HepG2 (cell line): ENCODE results near the gene CAB39. TPM values are rescaled to one million over a fixed set of nuclear protein-coding genes. Genes with fewer than 3 reads are reported as not detected.

Experiments used
- AHDC1 ChIP-seq: sonication (generic); formaldehyde crosslinking; IDR thresholded peaks from 2 replicates; pipeline ENCODE4 v1.5.1; 2020; ENCODE audit warnings: mild to moderate bottlenecking, missing genetic modification reagents, borderline replicate concordance
- CHD4 ChIP-seq: fragments of 200-600 bp; sonication (generic); IDR thresholded peaks from 2 replicates; pipeline ENCODE4 v1.7.0; 2017; ENCODE audit warnings: mild to moderate bottlenecking, low read length, borderline replicate concordance
- EP300 ChIP-seq, 3 experiments: sonication (generic) in 1 of 3; formaldehyde crosslinking in 1 of 3; IDR thresholded peaks; 2 replicates each; pipeline versions ENCODE4 v1.5.1 to v1.6.1; 2011 to 2020; ENCODE audit warnings: low read depth in 2 of 3, low read length in 2 of 3, borderline replicate concordance in 1 of 3, improper control_type of control experiment in 1 of 3, mild to moderate bottlenecking in 1 of 3, missing genetic modification reagents in 1 of 3, moderate library complexity in 1 of 3
- ESRRA ChIP-seq: sonication (generic); formaldehyde crosslinking; IDR thresholded peaks from 2 replicates; pipeline ENCODE4 v1.5.1; 2020; ENCODE audit warnings: mild to moderate bottlenecking, low read depth, missing genetic modification reagents
- FOXJ3 ChIP-seq: sonication (generic); formaldehyde crosslinking; IDR thresholded peaks from 2 replicates; pipeline ENCODE4 v1.4.0; 2020; ENCODE audit warnings: missing genetic modification reagents, mild to moderate bottlenecking, borderline replicate concordance
- HNF4G ChIP-seq, 2 experiments: sonication (generic) in 1 of 2; formaldehyde crosslinking in 1 of 2; IDR thresholded peaks; 2 replicates each; pipeline versions ENCODE4 v1.4.0 to v1.6.1; 2011 to 2020; ENCODE audit warnings: borderline replicate concordance in 2 of 2, low read depth in 2 of 2, mild to moderate bottlenecking in 2 of 2, low read length in 1 of 2, missing genetic modification reagents in 1 of 2, moderate library complexity in 1 of 2
- IRX3 ChIP-seq: sonication (generic); formaldehyde crosslinking; IDR thresholded peaks from 2 replicates; pipeline ENCODE4 v1.8.1; 2023; ENCODE audit warnings: mild to moderate bottlenecking, low read depth, missing genetic modification reagents, borderline replicate concordance
- MAX ChIP-seq: IDR thresholded peaks from 2 replicates; pipeline ENCODE4 v1.6.1; 2012; ENCODE audit warnings: inconsistent platforms
- MED1 ChIP-seq: sonication (generic); formaldehyde crosslinking; IDR thresholded peaks from 2 replicates; pipeline ENCODE4 v1.4.0; 2020; ENCODE audit warnings: missing genetic modification reagents
- MIER3 ChIP-seq: IDR thresholded peaks from 2 replicates; pipeline ENCODE4 v1.6.1; 2016; ENCODE audit warnings: missing compliant biosample characterization, borderline replicate concordance
- NR2F1 ChIP-seq, 2 experiments: fragments of 450-650 bp in 1 of 2; formaldehyde crosslinking in 1 of 2; IDR thresholded peaks; 2 replicates each; pipeline versions ENCODE4 v1.5.0 to v1.6.1; 2016 to 2020; ENCODE audit warnings: mild to moderate bottlenecking in 1 of 2, missing compliant biosample characterization in 1 of 2, missing genetic modification reagents in 1 of 2, moderate library complexity in 1 of 2
- NR2F2 ChIP-seq: IDR thresholded peaks from 2 replicates; pipeline ENCODE4 v1.6.1; 2012; ENCODE audit warnings: low read depth, inconsistent platforms, borderline replicate concordance
- PRMT3 ChIP-seq: sonication (generic); formaldehyde crosslinking; IDR thresholded peaks from 2 replicates; pipeline ENCODE4 v1.8.1; 2022; ENCODE audit warnings: low read depth, mild to moderate bottlenecking, moderate library complexity, missing genetic modification reagents, borderline replicate concordance
- SIN3B ChIP-seq: fragments of 150-350 bp; IDR thresholded peaks from 2 replicates; pipeline ENCODE4 v1.6.1; 2014; ENCODE audit warnings: low read length
- STAG1 ChIP-seq: sonication (generic); formaldehyde crosslinking; IDR thresholded peaks from 2 replicates; pipeline ENCODE4 v1.4.0; 2020; ENCODE audit warnings: missing genetic modification reagents
- TOE1 ChIP-seq: sonication (generic); formaldehyde crosslinking; IDR thresholded peaks from 2 replicates; pipeline ENCODE4 v1.4.0; 2020; ENCODE audit warnings: mild to moderate bottlenecking, missing genetic modification reagents
- ZNF441 ChIP-seq: sonication (generic); formaldehyde crosslinking; IDR thresholded peaks from 2 replicates; pipeline ENCODE4 v1.7.0; 2021; ENCODE audit warnings: missing genetic modification reagents, borderline replicate concordance
- ZNF598 ChIP-seq: sonication (generic); formaldehyde crosslinking; IDR thresholded peaks from 2 replicates; pipeline ENCODE4 v1.5.1; 2020; ENCODE audit warnings: mild to moderate bottlenecking, missing genetic modification reagents, borderline replicate concordance
- polyA plus RNA-seq, 8 experiments: library from polyadenylated mRNA; depleted of rRNA in 3 of 8; stranded (reverse) in 7 of 8; unstranded in 1 of 8; fragments of >200 nt; fragmentation: Illumina TruSeq in 4 of 8; extraction: Trizol in 4 of 8; gene quantifications; 2 replicates each; pipeline versions ENCODE4 v1.2.1 to v1.2.3, GENCODE V29; 2011 to 2016; ENCODE audit warnings: low read depth in 4 of 8, missing spikeins in 1 of 8, mixed read lengths in 1 of 8; ENCODE audit not compliant: insufficient read depth in 1 of 8
- total RNA-seq, 5 experiments: library from RNA; depleted of rRNA; stranded (reverse); fragments of >200 nt; fragmentation: Illumina TruSeq; extraction: Trizol; gene quantifications; 2 replicates each; pipeline ENCODE4 v1.2.3, GENCODE V29; 2016; ENCODE audit warnings: low read depth in 1 of 5
- TF ChIP-seq, protein P1 (sequence below): sonication (generic); IDR thresholded peaks from 2 replicates; pipeline ENCODE4 v1.6.1; 2016; ENCODE audit warnings: low read depth, borderline replicate concordance
- TF ChIP-seq, protein P2 (sequence below): IDR thresholded peaks from 2 replicates; pipeline ENCODE4 v1.6.1; 2012; ENCODE audit warnings: low read depth, low read length, improper control_type of control experiment

Gene CAB39
- total and polyA plus RNA-seq, 2 of the 13 experiments (the other 11 are each of a cell fraction or from before 2014, with no cell fraction given): 19.3 to 45.3 TPM

DNA sequence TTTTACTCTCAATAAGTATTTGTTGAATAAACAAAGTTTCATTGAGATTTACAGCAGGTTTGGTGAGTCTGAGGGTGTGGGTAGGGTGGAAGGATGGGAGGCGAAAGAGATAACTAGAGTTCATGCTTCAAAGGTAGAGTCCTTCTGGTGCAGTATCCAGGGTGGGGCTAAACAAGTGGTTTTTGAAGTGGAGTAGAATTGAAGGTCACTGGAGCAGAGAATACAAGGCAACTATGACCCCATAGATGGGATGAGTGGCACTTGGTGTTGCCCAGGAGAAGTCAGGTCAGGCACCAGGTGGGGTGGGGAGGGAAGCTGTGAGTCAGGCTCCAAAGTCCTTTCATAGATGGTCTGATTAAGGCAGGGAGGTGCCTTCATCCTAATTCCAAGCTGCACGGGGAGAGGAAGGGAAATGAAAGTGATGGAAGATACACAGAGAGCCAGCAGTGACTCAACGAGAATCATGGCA is 6.6 kb upstream of the CAB39 start (continued):
- TF ChIP-seq ESRRA (CRISPR knock-in tag): peak; percentile 79
- peak; percentile 48; the same call in 1 of the 2 replicates for TF ChIP-seq MED1 (CRISPR knock-in tag)
- TF ChIP-seq EP300 (IDR thresholded peaks at IDR 0.05; ENCODE audit: low read depth in 2 of 2, low read length in 2 of 2): peak; percentile 48 to 67; a peak in 2 of 4 replicates
- peak; percentile 44; the same call in 1 of the 2 replicates for TF ChIP-seq EP300 (CRISPR knock-in tag; IDR thresholded peaks at IDR 0.05; ENCODE audit: borderline replicate concordance)
- peak; percentile 83 for TF ChIP-seq NR2F2
- TF ChIP-seq MIER3 (CRISPR knock-in tag): 0 out of 2 replicates have a peak, but pooled peaks have one; percentile 43
- TF ChIP-seq, protein P1, sequence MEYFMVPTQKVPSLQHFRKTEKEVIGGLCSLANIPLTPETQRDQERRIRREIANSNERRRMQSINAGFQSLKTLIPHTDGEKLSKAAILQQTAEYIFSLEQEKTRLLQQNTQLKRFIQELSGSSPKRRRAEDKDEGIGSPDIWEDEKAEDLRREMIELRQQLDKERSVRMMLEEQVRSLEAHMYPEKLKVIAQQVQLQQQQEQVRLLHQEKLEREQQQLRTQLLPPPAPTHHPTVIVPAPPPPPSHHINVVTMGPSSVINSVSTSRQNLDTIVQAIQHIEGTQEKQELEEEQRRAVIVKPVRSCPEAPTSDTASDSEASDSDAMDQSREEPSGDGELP: peak; percentile 38; the same call in 1 of the 2 replicates
- peak; percentile 64; the same call in 1 of the 2 replicates for TF ChIP-seq CHD4
- TF ChIP-seq ZNF598 (CRISPR knock-in tag): no peak
- no peak for TF ChIP-seq STAG1 (CRISPR knock-in tag)
- TF ChIP-seq ZNF441: peak; percentile 34; the same call in 1 of the 2 replicates
- TF ChIP-seq TOE1 (CRISPR knock-in tag): no peak
- TF ChIP-seq IRX3 (CRISPR knock-in tag): no peak
- peak; percentile 60; the same call in 1 of the 2 replicates for TF ChIP-seq AHDC1 (CRISPR knock-in tag)
- no peak for TF ChIP-seq FOXJ3 (CRISPR knock-in tag)
- TF ChIP-seq HNF4G (IDR thresholded peaks at IDR 0.05; ENCODE audit: borderline replicate concordance, low read depth, low read length): peak; percentile 56; the same call in 1 of the 2 replicates
- peak; percentile 73; the same call in 1 of the 2 replicates for TF ChIP-seq HNF4G (CRISPR knock-in tag; IDR thresholded peaks at IDR 0.05; ENCODE audit: borderline replicate concordance, low read depth)
- peak; percentile 48 to 76; a peak in 3 of 4 replicates for TF ChIP-seq NR2F1 (CRISPR knock-in tag; IDR thresholded peaks at IDR 0.05)
- TF ChIP-seq MAX: no peak
- no peak for TF ChIP-seq PRMT3
- TF ChIP-seq, protein P2, sequence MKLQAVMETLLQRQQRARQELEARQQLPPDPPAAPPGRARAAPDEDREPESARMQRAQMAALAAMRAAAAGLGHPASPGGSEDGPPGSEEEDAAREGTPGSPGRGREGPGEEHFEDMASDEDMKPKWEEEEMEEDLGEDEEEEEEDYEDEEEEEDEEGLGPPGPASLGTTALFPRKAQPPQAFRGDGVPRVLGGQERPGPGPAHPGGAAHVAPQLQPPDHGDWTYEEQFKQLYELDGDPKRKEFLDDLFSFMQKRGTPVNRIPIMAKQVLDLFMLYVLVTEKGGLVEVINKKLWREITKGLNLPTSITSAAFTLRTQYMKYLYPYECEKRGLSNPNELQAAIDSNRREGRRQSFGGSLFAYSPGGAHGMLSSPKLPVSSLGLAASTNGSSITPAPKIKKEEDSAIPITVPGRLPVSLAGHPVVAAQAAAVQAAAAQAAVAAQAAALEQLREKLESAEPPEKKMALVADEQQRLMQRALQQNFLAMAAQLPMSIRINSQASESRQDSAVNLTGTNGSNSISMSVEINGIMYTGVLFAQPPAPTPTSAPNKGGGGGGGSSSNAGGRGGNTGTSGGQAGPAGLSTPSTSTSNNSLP: peak; percentile 87
- no peak for TF ChIP-seq SIN3B
